Measurements from ENCODE around the gene DENND10.
A peak's percentile ranks its signal among the peaks of the same experiment; 100 is the strongest.
"Not testable (repeated sequence)": the region's sequence is repeated elsewhere in the genome, so short reads cannot be mapped to it uniquely, and the experiment has no call there.

The DENND10 gene

GRCh38 chr10:119133949-119134348 lies 30.0 kb downstream of the DENND10 start:
- peak; percentile 92 for DNase-seq

GRCh38 chr10:119135513-119135881 lies 31.6 kb downstream of the DENND10 start:
- peak; percentile 93 for DNase-seq

GRCh38 chr10:119136084-119136483 lies 32.2 kb downstream of the DENND10 start:
- peak; percentile 35 for DNase-seq

GRCh38 chr10:119137878-119138277 lies 34.0 kb downstream of the DENND10 start:
- not testable (repeated sequence) for DNase-seq

GRCh38 chr10:119138346-119139306 lies 34.7 kb downstream of the DENND10 start:
- DNase-seq = no peak

GRCh38 chr10:119139464-119140067 lies 35.7 kb downstream of the DENND10 start:
- peak; percentile 31 for DNase-seq

- no peak for DNase-seq
Measured at GRCh38 chr10:119140603-119141245, 36.8 kb downstream of the DENND10 start.

- DNase-seq = no peak
Measured at GRCh38 chr10:119143657-119144056, 39.7 kb downstream of the DENND10 start.

GRCh38 chr10:119149157-119149556 lies 45.2 kb downstream of the DENND10 start:
- no peak for DNase-seq

GRCh38 chr10:119149729-119150128 lies 45.8 kb downstream of the DENND10 start:
- no peak for DNase-seq

GRCh38 chr10:119151601-119152000 lies 47.7 kb downstream of the DENND10 start:
- not testable (repeated sequence) for DNase-seq

GRCh38 chr10:119153041-119153440 lies 49.1 kb downstream of the DENND10 start:
- no peak for DNase-seq

- no peak for DNase-seq
Measured at GRCh38 chr10:119153661-119154060, 49.7 kb downstream of the DENND10 start.

- DNase-seq = no peak
Measured at GRCh38 chr10:119159332-119159731, 55.4 kb downstream of the DENND10 start.

- no peak for DNase-seq
Measured at GRCh38 chr10:119161680-119162451, 58.0 kb downstream of the DENND10 start.

GRCh38 chr10:119162452-119163092 lies 58.7 kb downstream of the DENND10 start:
- DNase-seq = no peak

GRCh38 chr10:119165171-119166117 lies 61.5 kb downstream of the DENND10 start, which contains the start of gene SFXN4:
SFXN4 (minus strand) TSS chr10:119165714; CDS start chr10:119165647, 67 bp downstream.
- peak; percentile 86 for DNase-seq

GRCh38 chr10:119166118-119166500 lies 62.2 kb downstream of the DENND10 start:
- DNase-seq = no peak

- peak; percentile 46 for DNase-seq
Measured at GRCh38 chr10:119166564-119166963, 62.7 kb downstream of the DENND10 start.

GRCh38 chr10:119167041-119167440 lies 63.1 kb downstream of the DENND10 start:
- DNase-seq = no peak

GRCh38 chr10:119174109-119174508 lies 70.2 kb downstream of the DENND10 start:
- DNase-seq = no peak
